GM13976 (cell line): ENCODE measurements around the gene TBCE.
"Not testable (repeated sequence)": the region's sequence is repeated elsewhere in the genome, so short reads cannot be mapped to it uniquely, and the experiment has no call there.

Source experiments
- DNase-seq: peaks from one replicate; pipeline ENCODE4 v3.0.0; 2012; ENCODE audit warnings: low spot score
- CTCF ChIP-seq: IDR thresholded peaks from 2 replicates; pipeline ENCODE4 v1.5.1; 2012; ENCODE audit warnings: borderline replicate concordance, mild to moderate bottlenecking; ENCODE audit not compliant: insufficient read depth; ENCODE audit errors: extremely low read depth, missing control alignments, control extremely low read depth
- in situ Hi-C: fragments of 300-500 bp; cut with MboI; formaldehyde crosslinking; loops from one replicate; pipeline ENCODE4 v1.12.0; 2022; ENCODE audit warnings: low sequenced_read_pairs, mixed read lengths, inconsistent platforms; ENCODE audit not compliant: unreplicated experiment

The TBCE gene

DNA sequence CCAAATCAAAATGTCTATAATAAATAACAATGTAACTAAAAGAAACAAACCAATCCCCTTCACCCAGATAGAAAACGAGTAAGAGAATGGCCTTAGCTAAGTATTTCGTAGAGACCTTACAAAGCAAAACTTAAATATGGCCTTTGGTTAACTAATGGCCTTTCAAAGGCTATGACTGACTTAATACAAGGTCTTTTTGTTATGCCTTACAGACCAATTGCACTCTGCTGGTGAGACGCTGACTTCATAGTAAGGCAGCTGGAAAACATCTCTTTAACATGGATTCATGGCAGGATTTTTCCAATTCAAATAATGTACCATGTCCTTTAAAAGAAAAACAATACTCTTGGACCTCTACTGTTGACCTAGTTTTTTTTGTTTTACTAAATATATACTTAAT is 15.8 kb upstream of the TBCE start:
- in situ Hi-C loops = no loop called here
- no peak for DNase-seq
- TF ChIP-seq CTCF = no peak

- in situ Hi-C loops = no loop called here
- no peak for TF ChIP-seq CTCF
- DNase-seq = no peak
Observed at GRCh38 chr1:235351898-235352297, 15.3 kb upstream of the TBCE start.

GRCh38 chr1:235357485-235358373 is 9.5 kb upstream of the TBCE start:
- no peak for TF ChIP-seq CTCF
- no peak for DNase-seq
- in situ Hi-C loops = no loop called here

DNA sequence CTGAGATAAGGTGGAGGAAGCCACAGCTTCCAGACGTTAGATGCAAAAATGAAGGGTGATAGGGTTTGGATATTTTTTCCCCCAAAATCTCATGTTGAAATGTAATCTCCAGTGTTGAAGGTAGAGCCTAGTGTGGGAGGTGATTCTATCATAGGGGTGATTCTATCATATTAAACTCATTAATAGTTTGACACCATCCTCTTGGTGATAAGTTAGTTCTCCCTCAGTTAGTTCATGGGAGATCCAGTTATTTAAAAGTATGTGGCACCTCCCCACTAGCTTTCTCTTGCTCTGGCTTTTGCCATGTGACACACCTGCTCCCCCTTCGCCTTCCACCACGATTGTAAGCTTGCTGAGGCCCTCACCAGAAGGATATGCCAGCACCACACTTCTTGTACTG is 8.3 kb upstream of the TBCE start:
- DNase-seq = no peak
- in situ Hi-C loops = no loop called here
- no peak for TF ChIP-seq CTCF

- in situ Hi-C loops, DNase-seq: not testable (repeated sequence)
Observed at GRCh38 chr1:235364189-235364588, 3.0 kb upstream of the TBCE start.

- DNase-seq = no peak
- in situ Hi-C loops = no loop called here
- no peak for TF ChIP-seq CTCF
Observed at GRCh38 chr1:235366286-235366685, 941 bp upstream of the TBCE start.

DNA sequence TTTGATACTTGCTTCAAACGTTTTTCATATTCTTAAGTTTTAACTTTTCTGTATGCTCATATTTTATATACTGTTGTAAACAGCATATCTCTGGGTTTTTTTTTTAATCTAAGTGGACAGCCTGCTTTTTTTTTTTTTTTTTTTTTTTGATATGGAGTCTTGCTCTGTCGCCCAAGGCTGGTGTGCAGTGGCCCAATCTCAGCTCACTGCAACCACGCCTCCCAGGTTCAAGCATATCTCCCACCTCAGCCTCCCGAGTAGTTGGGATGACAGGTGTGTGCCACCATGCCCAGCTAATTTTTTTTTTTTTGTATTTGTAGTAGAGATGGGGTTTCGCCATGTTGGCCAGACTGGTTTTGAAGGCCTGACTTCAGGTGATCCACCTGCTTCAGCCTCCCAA is 1.2 kb downstream of the TBCE start:
- in situ Hi-C loops = no loop called here
- DNase-seq = no peak
- no peak for TF ChIP-seq CTCF
